Upper lobe of left lung (tissue), 6 donors: ENCODE measurements around the gene DCAF4. TPM values are rescaled to one million over a fixed set of nuclear protein-coding genes. Genes with fewer than 3 reads are reported as not detected.
"Not testable (repeated sequence)": the region's sequence is repeated elsewhere in the genome, so short reads cannot be mapped to it uniquely, and the experiment has no call there.

ENCODE experiments used
- ATAC-seq, 2 donors: fragments of 200-7000 bp; cut with Tn5 transposase; one replicate each; pipeline ENCODE4 v1.9.1; 2022; ENCODE audit warnings: mild to moderate bottlenecking in 2 of 2, moderate library complexity in 2 of 2; ENCODE audit not compliant: low FRiP score in 2 of 2
- DNase-seq, 2 donors: peaks; one replicate each; pipeline ENCODE4 v3.0.0-alpha.2; 2019 to 2020
- H3K27ac ChIP-seq, 4 donors: fragments of 200-600 bp; sonication (generic); one replicate each; pipeline ENCODE4 v1.5.1; 2016 to 2019
- H3K27me3 ChIP-seq, 4 donors: fragments of 200-600 bp; sonication (generic); one replicate each; pipeline ENCODE4 v1.5.1; 2017 to 2019
- H3K36me3 ChIP-seq, 4 donors: fragments of 200-600 bp; sonication (generic); one replicate each; pipeline ENCODE4 v1.5.1; 2016 to 2019
- H3K4me1 ChIP-seq, 4 donors: fragments of 200-600 bp; sonication (generic); one replicate each; pipeline ENCODE4 v1.5.1; 2018 to 2019
- H3K4me3 ChIP-seq, 4 donors: fragments of 200-600 bp; sonication (generic); one replicate each; pipeline ENCODE4 v1.5.1; 2017 to 2019; ENCODE audit warnings: mild to moderate bottlenecking in 2 of 4, moderate library complexity in 1 of 4
- H3K9me3 ChIP-seq, 4 donors: fragments of 200-600 bp; sonication (generic); one replicate each; pipeline ENCODE4 v1.5.1; 2018 to 2019
- EP300 ChIP-seq, 4 donors: sonication (generic); formaldehyde crosslinking; IDR thresholded peaks; one replicate each; pipeline ENCODE4 v1.5.1; 2017; ENCODE audit warnings: antibody characterized with exemption in 4 of 4, control low read depth in 2 of 4
- POLR2A ChIP-seq, 4 donors: fragments of 450-650 bp; IDR thresholded peaks; one replicate each; pipeline ENCODE4 v1.5.1; 2016 to 2017; ENCODE audit warnings: antibody characterized with exemption in 4 of 4, mild to moderate bottlenecking in 2 of 4
- POLR2AphosphoS5 ChIP-seq, 2 donors: sonication (generic); formaldehyde crosslinking; IDR thresholded peaks; one replicate each; pipeline ENCODE4 v1.5.1; 2017; ENCODE audit warnings: antibody characterized with exemption in 2 of 2
- WGBS, 2 donors: methylation state at CpG; one replicate each; pipeline ENCODE4 v1.1.5; 2017 to 2018; 5-methylcytosine and 5-hydroxymethylcytosine counted together
- total RNA-seq, 6 donors: library from RNA; depleted of rRNA in 4 of 6; stranded (reverse); fragments of >200 nt in 4 of 6; gene quantifications; one replicate each; pipeline versions ENCODE4 v1.1.0 to v1.2.1, GENCODE V29; 2016 to 2021
- TF ChIP-seq, protein P1 (sequence below), 6 experiments: fragments of 450-650 bp in 4 of 6; fragments of 200-600 bp in 2 of 6; sonication (generic) in 2 of 6; IDR thresholded peaks; one replicate each; pipeline ENCODE4 v1.5.1; 2016 to 2019; ENCODE audit warnings: antibody characterized with exemption in 6 of 6
- donor health status: DM: no; HTN: no; CAD: no; lungs with moderate emphysema.
- donor health status: DM: no; HTN: yes; CAD: no; lungs with severe emphysema.

DCAF4 gene
- total RNA-seq, 6 donors from 2014 or later: 15.4 to 46.1 (median 19.0) TPM

DNA sequence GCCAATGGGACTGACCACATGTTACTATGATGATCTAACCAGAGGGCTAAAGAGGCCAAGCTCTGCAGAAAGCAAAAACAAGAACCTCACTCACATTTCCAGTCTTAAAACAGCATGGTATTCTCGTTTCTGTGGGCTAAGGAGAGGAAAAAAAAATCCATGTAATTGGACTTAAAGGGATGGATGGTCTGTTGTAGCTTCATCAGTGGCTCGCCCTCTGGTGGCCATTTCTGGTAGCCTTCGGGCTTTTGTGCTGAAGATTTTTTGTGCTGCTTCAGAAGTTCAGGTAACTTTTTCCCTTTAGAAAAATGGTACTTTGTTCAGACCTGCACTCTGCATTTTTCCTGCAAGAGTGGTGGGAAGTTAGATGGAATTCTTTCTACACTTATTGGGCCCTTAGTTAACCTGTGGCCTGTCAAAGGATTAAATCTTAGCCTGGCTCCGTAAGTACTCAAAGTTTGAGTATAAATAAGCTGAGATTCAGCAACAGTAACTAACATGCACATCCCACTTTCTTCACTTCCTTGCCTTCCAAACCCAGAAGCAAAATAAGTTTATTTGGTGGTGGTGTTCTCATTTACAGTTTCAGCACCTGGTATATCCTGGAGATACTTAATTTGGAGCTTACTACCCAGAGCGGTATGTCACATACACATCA, 22.3 kb downstream of the DCAF4 start:
- DNase-seq: peak in 1 of 2 donors; percentile 51
- ATAC-seq: peak in 1 of 2 donors; percentile 63
- Histone ChIP-seq H3K9me3 (no peaks in the 10 kb centered on the region), H3K27me3 (no peaks in the 10 kb centered on the region), H3K27ac (no peak overlapping the region), H3K36me3 (peaks cover 0 to 18% (median 6%) of the 10 kb centered on the region in 4 donors), H3K4me1 (no peaks in the 10 kb centered on the region), H3K4me3 (no peak overlapping the region)
- TF ChIP-seq, protein P1, sequence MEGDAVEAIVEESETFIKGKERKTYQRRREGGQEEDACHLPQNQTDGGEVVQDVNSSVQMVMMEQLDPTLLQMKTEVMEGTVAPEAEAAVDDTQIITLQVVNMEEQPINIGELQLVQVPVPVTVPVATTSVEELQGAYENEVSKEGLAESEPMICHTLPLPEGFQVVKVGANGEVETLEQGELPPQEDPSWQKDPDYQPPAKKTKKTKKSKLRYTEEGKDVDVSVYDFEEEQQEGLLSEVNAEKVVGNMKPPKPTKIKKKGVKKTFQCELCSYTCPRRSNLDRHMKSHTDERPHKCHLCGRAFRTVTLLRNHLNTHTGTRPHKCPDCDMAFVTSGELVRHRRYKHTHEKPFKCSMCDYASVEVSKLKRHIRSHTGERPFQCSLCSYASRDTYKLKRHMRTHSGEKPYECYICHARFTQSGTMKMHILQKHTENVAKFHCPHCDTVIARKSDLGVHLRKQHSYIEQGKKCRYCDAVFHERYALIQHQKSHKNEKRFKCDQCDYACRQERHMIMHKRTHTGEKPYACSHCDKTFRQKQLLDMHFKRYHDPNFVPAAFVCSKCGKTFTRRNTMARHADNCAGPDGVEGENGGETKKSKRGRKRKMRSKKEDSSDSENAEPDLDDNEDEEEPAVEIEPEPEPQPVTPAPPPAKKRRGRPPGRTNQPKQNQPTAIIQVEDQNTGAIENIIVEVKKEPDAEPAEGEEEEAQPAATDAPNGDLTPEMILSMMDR (IDR thresholded peaks at IDR 0.05): peak; percentile 49 to 78 (median 73)
- TF ChIP-seq EP300 (IDR thresholded peaks at IDR 0.05): no peak
- 42 to 43% methylated on average over 5 of the region's 5 CpGs for WGBS, 2 donors

DNA sequence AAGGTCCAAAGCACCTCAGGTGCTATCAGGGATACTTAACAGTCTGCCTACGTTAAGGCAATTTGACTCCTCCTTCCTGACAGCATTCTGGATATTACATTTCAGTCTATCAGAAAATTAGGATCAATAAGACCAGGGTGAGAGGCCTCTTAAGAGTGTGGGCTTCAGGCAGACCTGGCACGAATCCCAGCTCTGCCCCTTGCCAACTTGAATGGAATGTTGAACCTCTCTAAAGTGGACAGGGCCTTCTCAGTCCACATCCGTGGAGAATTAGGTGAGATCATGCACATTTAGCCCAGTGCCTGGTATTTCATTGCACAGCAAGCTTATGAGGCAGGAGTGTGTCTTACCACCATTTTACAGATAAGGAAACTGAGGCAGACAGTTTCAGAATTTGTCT, 25.9 kb downstream of the DCAF4 start:
- DNase-seq (no peak), ATAC-seq (no peak)
- 59 to 71% methylated on average over 3 of the region's 3 CpGs for WGBS, 2 donors
- peaks cover 0 to 30% (median 17%) of the 10 kb centered on the region in 4 donors for H3K36me3 ChIP-seq
- no peak for TF ChIP-seq POLR2AphosphoS5 (IDR thresholded peaks at IDR 0.05)
- no peak for TF ChIP-seq POLR2A (IDR thresholded peaks at IDR 0.05)
- no peak for TF ChIP-seq EP300 (IDR thresholded peaks at IDR 0.05)
- TF ChIP-seq, protein P1 (IDR thresholded peaks at IDR 0.05): no peak
- H3K27ac ChIP-seq: no peak overlapping the region
- no peaks in the 10 kb centered on the region for H3K9me3 ChIP-seq
- H3K4me3 ChIP-seq: no peak overlapping the region
- H3K4me1 ChIP-seq: no peaks in the 10 kb centered on the region
- no peaks in the 10 kb centered on the region for H3K27me3 ChIP-seq

DNA sequence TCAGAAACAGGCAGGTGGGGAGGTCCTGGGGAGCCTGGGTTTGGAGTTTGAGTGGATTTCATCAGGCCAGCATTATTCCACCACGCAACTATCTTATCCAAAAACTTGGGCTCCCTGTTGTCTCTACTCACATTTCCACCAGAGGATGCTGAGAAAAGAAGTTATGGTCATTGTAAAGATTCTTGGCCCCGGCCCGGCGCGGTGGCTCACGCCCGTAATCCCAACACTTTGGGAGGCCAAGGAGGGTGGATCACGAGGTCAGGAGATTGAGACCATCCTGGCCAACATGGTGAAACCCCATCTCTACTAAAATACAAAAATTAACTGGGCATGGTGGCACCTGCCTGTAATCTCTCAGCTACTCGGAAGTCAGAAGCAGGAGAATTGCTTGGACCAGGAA, 30.5 kb downstream of the DCAF4 start:
- peak in 1 of 2 donors; percentile 68 for DNase-seq
- peaks cover 0 to 53% (median 30%) of the 10 kb centered on the region in 4 donors for H3K36me3 ChIP-seq

DNA sequence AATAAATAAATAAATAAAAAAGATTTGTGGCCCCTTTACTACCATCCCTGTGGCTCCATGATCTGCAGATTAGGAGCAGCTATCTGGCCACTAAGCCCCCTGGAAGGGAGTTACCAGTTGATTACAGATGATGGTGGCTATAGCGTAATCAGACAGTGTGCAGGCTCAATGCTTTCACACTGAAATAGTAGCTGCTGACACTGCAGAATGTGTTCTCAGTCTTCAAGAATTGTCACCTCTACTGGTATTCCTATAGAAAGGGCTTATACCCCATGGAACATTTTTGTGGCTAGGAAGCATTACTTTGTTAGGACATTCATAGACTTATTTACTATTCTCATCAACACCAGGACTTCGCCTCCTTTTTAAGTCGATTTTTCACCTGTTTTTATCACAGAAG, 30.9 kb downstream of the DCAF4 start:
- no peaks in the 10 kb centered on the region for H3K4me1 ChIP-seq
- peaks cover 0 to 53% (median 29%) of the 10 kb centered on the region in 4 donors for H3K36me3 ChIP-seq
- TF ChIP-seq, protein P1 (IDR thresholded peaks at IDR 0.05): no peak
- no peak for TF ChIP-seq EP300 (IDR thresholded peaks at IDR 0.05)
- TF ChIP-seq POLR2A (IDR thresholded peaks at IDR 0.05): no peak
- TF ChIP-seq POLR2AphosphoS5 (IDR thresholded peaks at IDR 0.05): no peak

More for the DNA sequence above, 30.5 kb downstream of the DCAF4 start:
- not testable (repeated sequence) for H3K4me1 ChIP-seq, ATAC-seq, H3K4me3 ChIP-seq, H3K9me3 ChIP-seq, H3K27me3 ChIP-seq, H3K27ac ChIP-seq
- 93 to 99% methylated on average over 9 of the region's 9 CpGs for WGBS, 2 donors

DNA sequence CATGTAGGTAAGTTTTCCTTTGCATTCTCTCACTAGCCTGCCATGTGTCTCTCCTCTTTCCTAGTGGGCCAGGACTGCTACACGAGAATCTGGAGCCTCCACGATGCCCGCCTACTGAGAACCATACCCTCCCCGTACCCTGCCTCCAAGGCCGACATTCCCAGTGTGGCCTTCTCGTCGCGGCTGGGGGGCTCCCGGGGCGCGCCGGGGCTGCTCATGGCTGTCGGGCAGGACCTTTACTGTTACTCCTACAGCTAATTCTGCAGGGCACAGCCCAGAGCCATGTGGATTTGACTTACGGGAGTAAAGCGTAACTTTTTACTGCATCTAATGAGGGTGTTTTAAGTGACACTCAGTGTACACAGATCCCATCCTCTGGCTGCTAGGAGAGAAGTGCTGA, 32.3 kb downstream of the DCAF4 start:
- DNase-seq: peak in 1 of 2 donors; percentile 63
- 94 to 97% methylated on average over 15 of the region's 15 CpGs for WGBS, 2 donors
- Histone ChIP-seq H3K9me3 (no peaks in the 10 kb centered on the region), H3K4me1 (no peaks in the 10 kb centered on the region), H3K27me3 (no peaks in the 10 kb centered on the region), H3K4me3 (no peak overlapping the region), H3K36me3 (peaks cover 0 to 53% (median 29%) of the 10 kb centered on the region in 4 donors), H3K27ac (no peak overlapping the region)
- TF ChIP-seq POLR2A (IDR thresholded peaks at IDR 0.05) (no peak), POLR2AphosphoS5 (IDR thresholded peaks at IDR 0.05) (no peak), EP300 (IDR thresholded peaks at IDR 0.05) (no peak)
- TF ChIP-seq, protein P1 (IDR thresholded peaks at IDR 0.05): no peak
- no peak for ATAC-seq

More for the DNA sequence above, 30.9 kb downstream of the DCAF4 start:
- DNase-seq (no peak), ATAC-seq (no peak)
- no peak overlapping the region for H3K4me3 ChIP-seq
- 91 to 96% methylated on average over 3 of the region's 3 CpGs for WGBS, 2 donors
- H3K9me3 ChIP-seq: no peaks in the 10 kb centered on the region
- H3K27ac ChIP-seq: no peak overlapping the region
- no peaks in the 10 kb centered on the region for H3K27me3 ChIP-seq

DNA sequence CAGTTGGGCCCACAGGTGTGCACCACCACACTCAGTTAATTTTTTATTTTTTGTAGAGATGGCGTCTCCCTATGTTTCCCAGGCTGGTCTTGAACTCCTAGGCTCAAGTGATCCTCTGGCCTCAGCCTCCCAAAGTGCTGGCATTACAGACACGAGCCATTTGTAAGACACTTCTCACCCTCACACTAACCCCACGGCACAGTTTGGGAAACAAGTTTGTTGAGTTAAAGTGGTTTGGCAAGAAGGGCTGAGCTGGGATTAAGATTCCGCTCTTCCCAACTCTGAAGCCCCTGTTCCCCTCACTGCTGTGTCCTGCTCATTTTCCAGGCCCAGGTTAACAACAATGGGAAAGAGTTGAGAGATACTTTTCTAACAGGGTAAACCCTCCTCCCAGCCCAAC, 34.8 kb downstream of the DCAF4 start:
- not testable (repeated sequence) for H3K4me3 ChIP-seq, DNase-seq, H3K27ac ChIP-seq, H3K9me3 ChIP-seq, H3K4me1 ChIP-seq, ATAC-seq, H3K27me3 ChIP-seq
- peaks cover 0 to 44% (median 25%) of the 10 kb centered on the region in 4 donors for H3K36me3 ChIP-seq
- WGBS, 2 donors: 95 to 96% methylated on average over 4 of the region's 4 CpGs
